ENCODE results near the gene SEMA4C. TPM values are rescaled to one million over a fixed set of nuclear protein-coding genes. Genes with fewer than 3 reads are reported as not detected.
A peak's percentile ranks its signal among the peaks of the same experiment; 100 is the strongest.

The SEMA4C gene
- total and polyA plus RNA-seq, 9 of the 15 experiments (the other 6 are each of a cell fraction or from before 2014, with no cell fraction given) = 0.32 to 59.7 (median 23.9) TPM

DNA sequence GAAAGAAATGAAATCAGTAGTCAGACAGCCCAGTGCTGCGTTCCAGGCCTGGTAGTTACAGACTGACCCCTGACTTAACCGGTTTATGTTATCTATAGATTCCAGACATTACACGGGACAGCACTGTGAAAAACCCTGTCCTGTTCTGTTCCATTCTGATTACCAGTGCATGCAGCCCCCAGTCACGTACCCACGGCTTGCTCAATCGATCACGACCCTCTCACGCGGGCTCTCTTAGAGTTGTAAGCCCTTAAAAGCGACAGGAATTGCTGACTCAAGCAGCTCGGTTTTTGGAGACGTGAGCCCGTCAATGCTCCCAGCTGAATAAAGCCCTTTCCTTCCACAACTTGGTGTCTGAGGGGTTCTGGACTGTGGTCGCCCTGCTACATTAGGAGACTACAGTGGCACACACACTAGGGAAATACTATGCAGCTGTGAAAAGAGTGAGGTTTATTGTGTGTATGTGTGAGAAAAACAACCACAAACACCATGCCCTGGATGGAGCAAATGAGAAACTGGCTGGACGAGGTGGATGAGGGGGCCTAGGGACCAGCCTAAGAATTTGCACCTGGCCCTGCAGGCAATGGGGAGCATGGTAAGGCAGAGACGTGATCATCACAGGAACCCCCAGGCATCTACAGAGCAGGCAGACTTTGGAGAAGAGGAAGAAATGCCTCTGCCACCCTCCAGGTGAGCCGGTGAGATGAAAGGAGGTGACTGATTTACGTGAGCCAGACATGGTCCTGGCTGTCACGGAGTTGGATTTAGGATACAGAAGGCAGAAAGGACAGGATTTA lies 49.1 kb upstream of the SEMA4C start (continued):
- TF ChIP-seq, protein P1, sequence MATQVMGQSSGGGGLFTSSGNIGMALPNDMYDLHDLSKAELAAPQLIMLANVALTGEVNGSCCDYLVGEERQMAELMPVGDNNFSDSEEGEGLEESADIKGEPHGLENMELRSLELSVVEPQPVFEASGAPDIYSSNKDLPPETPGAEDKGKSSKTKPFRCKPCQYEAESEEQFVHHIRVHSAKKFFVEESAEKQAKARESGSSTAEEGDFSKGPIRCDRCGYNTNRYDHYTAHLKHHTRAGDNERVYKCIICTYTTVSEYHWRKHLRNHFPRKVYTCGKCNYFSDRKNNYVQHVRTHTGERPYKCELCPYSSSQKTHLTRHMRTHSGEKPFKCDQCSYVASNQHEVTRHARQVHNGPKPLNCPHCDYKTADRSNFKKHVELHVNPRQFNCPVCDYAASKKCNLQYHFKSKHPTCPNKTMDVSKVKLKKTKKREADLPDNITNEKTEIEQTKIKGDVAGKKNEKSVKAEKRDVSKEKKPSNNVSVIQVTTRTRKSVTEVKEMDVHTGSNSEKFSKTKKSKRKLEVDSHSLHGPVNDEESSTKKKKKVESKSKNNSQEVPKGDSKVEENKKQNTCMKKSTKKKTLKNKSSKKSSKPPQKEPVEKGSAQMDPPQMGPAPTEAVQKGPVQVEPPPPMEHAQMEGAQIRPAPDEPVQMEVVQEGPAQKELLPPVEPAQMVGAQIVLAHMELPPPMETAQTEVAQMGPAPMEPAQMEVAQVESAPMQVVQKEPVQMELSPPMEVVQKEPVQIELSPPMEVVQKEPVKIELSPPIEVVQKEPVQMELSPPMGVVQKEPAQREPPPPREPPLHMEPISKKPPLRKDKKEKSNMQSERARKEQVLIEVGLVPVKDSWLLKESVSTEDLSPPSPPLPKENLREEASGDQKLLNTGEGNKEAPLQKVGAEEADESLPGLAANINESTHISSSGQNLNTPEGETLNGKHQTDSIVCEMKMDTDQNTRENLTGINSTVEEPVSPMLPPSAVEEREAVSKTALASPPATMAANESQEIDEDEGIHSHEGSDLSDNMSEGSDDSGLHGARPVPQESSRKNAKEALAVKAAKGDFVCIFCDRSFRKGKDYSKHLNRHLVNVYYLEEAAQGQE (IDR thresholded peaks at IDR 0.05; ENCODE audit: borderline replicate concordance) = peak; percentile 91
- TF ChIP-seq, protein P1 (CRISPR knock-in tag; IDR thresholded peaks at IDR 0.05; ENCODE audit: low read depth) = peak; percentile 20; the same call in 1 of the 2 replicates
- TF ChIP-seq, protein P2, sequence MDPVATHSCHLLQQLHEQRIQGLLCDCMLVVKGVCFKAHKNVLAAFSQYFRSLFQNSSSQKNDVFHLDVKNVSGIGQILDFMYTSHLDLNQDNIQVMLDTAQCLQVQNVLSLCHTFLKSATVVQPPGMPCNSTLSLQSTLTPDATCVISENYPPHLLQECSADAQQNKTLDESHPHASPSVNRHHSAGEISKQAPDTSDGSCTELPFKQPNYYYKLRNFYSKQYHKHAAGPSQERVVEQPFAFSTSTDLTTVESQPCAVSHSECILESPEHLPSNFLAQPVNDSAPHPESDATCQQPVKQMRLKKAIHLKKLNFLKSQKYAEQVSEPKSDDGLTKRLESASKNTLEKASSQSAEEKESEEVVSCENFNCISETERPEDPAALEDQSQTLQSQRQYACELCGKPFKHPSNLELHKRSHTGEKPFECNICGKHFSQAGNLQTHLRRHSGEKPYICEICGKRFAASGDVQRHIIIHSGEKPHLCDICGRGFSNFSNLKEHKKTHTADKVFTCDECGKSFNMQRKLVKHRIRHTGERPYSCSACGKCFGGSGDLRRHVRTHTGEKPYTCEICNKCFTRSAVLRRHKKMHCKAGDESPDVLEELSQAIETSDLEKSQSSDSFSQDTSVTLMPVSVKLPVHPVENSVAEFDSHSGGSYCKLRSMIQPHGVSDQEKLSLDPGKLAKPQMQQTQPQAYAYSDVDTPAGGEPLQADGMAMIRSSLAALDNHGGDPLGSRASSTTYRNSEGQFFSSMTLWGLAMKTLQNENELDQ (CRISPR knock-in tag; IDR thresholded peaks at IDR 0.05; ENCODE audit: borderline replicate concordance) = no peak
- TF ChIP-seq CHD2 (IDR thresholded peaks at IDR 0.05; ENCODE audit: low read depth, low read length) (no peak), ZNF668 (CRISPR knock-in tag; IDR thresholded peaks at IDR 0.05) (no peak), ZNF699 (CRISPR knock-in tag; IDR thresholded peaks at IDR 0.05; ENCODE audit: insufficient replicate concordance) (no peak), KLF10 (CRISPR knock-in tag; IDR thresholded peaks at IDR 0.05) (no peak), PHF21A (IDR thresholded peaks at IDR 0.05; ENCODE audit: borderline replicate concordance, low read depth) (no peak), CBX8 (IDR thresholded peaks at IDR 0.05; ENCODE audit: borderline replicate concordance, extremely low read depth, low read depth, low read length, poor library complexity, severe bottlenecking) (no peak), GABPB1 (CRISPR knock-in tag; IDR thresholded peaks at IDR 0.05) (no peak), ZNF589 (CRISPR knock-in tag; IDR thresholded peaks at IDR 0.05; ENCODE audit: low read depth) (peak; percentile 85; the same call in 1 of the 2 replicates)
- TF ChIP-seq, protein P3, sequence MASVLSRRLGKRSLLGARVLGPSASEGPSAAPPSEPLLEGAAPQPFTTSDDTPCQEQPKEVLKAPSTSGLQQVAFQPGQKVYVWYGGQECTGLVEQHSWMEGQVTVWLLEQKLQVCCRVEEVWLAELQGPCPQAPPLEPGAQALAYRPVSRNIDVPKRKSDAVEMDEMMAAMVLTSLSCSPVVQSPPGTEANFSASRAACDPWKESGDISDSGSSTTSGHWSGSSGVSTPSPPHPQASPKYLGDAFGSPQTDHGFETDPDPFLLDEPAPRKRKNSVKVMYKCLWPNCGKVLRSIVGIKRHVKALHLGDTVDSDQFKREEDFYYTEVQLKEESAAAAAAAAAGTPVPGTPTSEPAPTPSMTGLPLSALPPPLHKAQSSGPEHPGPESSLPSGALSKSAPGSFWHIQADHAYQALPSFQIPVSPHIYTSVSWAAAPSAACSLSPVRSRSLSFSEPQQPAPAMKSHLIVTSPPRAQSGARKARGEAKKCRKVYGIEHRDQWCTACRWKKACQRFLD (CRISPR knock-in tag; IDR thresholded peaks at IDR 0.05) = peak; percentile 90
- TF ChIP-seq, protein P4, sequence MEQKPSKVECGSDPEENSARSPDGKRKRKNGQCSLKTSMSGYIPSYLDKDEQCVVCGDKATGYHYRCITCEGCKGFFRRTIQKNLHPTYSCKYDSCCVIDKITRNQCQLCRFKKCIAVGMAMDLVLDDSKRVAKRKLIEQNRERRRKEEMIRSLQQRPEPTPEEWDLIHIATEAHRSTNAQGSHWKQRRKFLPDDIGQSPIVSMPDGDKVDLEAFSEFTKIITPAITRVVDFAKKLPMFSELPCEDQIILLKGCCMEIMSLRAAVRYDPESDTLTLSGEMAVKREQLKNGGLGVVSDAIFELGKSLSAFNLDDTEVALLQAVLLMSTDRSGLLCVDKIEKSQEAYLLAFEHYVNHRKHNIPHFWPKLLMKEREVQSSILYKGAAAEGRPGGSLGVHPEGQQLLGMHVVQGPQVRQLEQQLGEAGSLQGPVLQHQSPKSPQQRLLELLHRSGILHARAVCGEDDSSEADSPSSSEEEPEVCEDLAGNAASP (IDR thresholded peaks at IDR 0.05) = no peak
